HepG2 (cell line): ENCODE data around the gene ELAVL2.

ENCODE experiments used
- CTCF ChIP-seq: sonication (generic); formaldehyde crosslinking; IDR thresholded peaks from 2 replicates; pipeline ENCODE4 v1.5.0; 2020; ENCODE audit warnings: mild to moderate bottlenecking, missing genetic modification reagents, moderate library complexity
- EZH2 ChIP-seq: conservative IDR thresholded peaks from 2 replicates; pipeline ENCODE4 v1.6.1; 2012; ENCODE audit warnings: mild to moderate bottlenecking, low read depth, low read length, moderate library complexity
- KDM5B ChIP-seq: sonication (generic); formaldehyde crosslinking; IDR thresholded peaks from 2 replicates; pipeline ENCODE4 v1.4.0; 2020; ENCODE audit warnings: missing genetic modification reagents, mild to moderate bottlenecking, borderline replicate concordance
- TARDBP ChIP-seq: sonication (generic); formaldehyde crosslinking; IDR thresholded peaks from 2 replicates; pipeline ENCODE4 v1.8.0; 2022; ENCODE audit warnings: mild to moderate bottlenecking, missing genetic modification reagents
- ZFP82 ChIP-seq: sonication (generic); formaldehyde crosslinking; IDR thresholded peaks from 2 replicates; pipeline ENCODE4 v1.5.1; 2020; ENCODE audit warnings: mild to moderate bottlenecking, missing genetic modification reagents, borderline replicate concordance

- TF ChIP-seq ZFP82 (CRISPR knock-in tag) (no peak), TARDBP (CRISPR knock-in tag) (no peak), KDM5B (no peak), CTCF (no peak), EZH2 (no peak)
These were observed 78.7 kb downstream of the ELAVL2 start for GRCh38 chr9:23747088-23748075.
